Hippocampal formation (tissue), 2 donors: ENCODE measurements around the gene ZNF691.
A peak's percentile ranks its signal among the peaks of the same experiment; 100 is the strongest.
"Not testable (repeated sequence)": the region's sequence is repeated elsewhere in the genome, so short reads cannot be mapped to it uniquely, and the experiment has no call there.

Source experiments
- DNase-seq, 2 donors: peaks; one replicate each; lab custom pipeline; 2025; lab: John Stamatoyannopoulos, UW

Gene ZNF691

GRCh38 chr1:42846257-42847110 lies at the start of gene ZNF691:
ZNF691 (plus strand) TSS chr1:42846613; CDS start chr1:42849659, 3,046 bp downstream.
- peak; percentile 92 to 98 for DNase-seq

GRCh38 chr1:42797414-42797813 lies 49.0 kb upstream of the ZNF691 start:
- DNase-seq, result no peak

GRCh38 chr1:42797979-42798378 lies 48.4 kb upstream of the ZNF691 start:
- DNase-seq, result no peak

- DNase-seq, result no peak
Observed at GRCh38 chr1:42801832-42802473, 44.5 kb upstream of the ZNF691 start.

- DNase-seq, result no peak
Observed at GRCh38 chr1:42806171-42806570, 40.2 kb upstream of the ZNF691 start.

- DNase-seq, result no peak
Observed at GRCh38 chr1:42806593-42806992, 39.8 kb upstream of the ZNF691 start.

GRCh38 chr1:42807056-42807668 lies 39.3 kb upstream of the ZNF691 start:
- no peak for DNase-seq

- not testable (repeated sequence) for DNase-seq
Observed at GRCh38 chr1:42814815-42815214, 31.6 kb upstream of the ZNF691 start.

- no peak for DNase-seq
Observed at GRCh38 chr1:42815941-42816584, 30.4 kb upstream of the ZNF691 start.

GRCh38 chr1:42816585-42817439 lies 29.6 kb upstream of the ZNF691 start, which contains the start of the genes ERMAP and SVBP:
ERMAP (plus strand) TSS chr1:42817122; CDS start chr1:42830449, 13,327 bp downstream.
SVBP (minus strand) TSS chr1:42817397; CDS start chr1:42816544, 853 bp downstream.
- peak; percentile 91 to 93 for DNase-seq

- no peak for DNase-seq
Observed at GRCh38 chr1:42817440-42817767, 29.0 kb upstream of the ZNF691 start.

GRCh38 chr1:42817976-42818375 lies 28.4 kb upstream of the ZNF691 start:
- DNase-seq, result no peak

- no peak for DNase-seq
Observed at GRCh38 chr1:42820813-42821212, 25.6 kb upstream of the ZNF691 start.

GRCh38 chr1:42821690-42822089 lies 24.7 kb upstream of the ZNF691 start:
- no peak for DNase-seq

- DNase-seq, result no peak
Observed at GRCh38 chr1:42822800-42823392, 23.5 kb upstream of the ZNF691 start.

GRCh38 chr1:42824481-42825035 lies 21.9 kb upstream of the ZNF691 start:
- DNase-seq, result no peak

- no peak for DNase-seq
Observed at GRCh38 chr1:42825036-42825851, 21.2 kb upstream of the ZNF691 start.

- no peak for DNase-seq
Observed at GRCh38 chr1:42830631-42831030, 15.8 kb upstream of the ZNF691 start.

GRCh38 chr1:42831273-42831672 lies 15.1 kb upstream of the ZNF691 start:
- no peak for DNase-seq
